Breast epithelium (tissue), 4 donors: ENCODE measurements around the gene FAM20C. TPM values are rescaled to one million over a fixed set of nuclear protein-coding genes. Genes with fewer than 3 reads are reported as not detected.
A peak's percentile ranks its signal among the peaks of the same experiment; 100 is the strongest.

ENCODE experiments used
- DNase-seq, 2 donors: peaks; one replicate each; pipeline ENCODE4 v3.0.0-alpha.2; 2019; ENCODE audit warnings: low spot score in 2 of 2
- H3K27ac ChIP-seq, 2 donors: fragments of 200-600 bp; sonication (generic) in 1 of 2; one replicate each; pipeline ENCODE4 v1.5.1; 2016 to 2019; ENCODE audit warnings: mild to moderate bottlenecking in 1 of 2
- H3K27me3 ChIP-seq, 2 donors: fragments of 200-600 bp; sonication (generic) in 1 of 2; one replicate each; pipeline versions ENCODE4 v1.5.1 to v1.6.0; 2017 to 2019; ENCODE audit warnings: control low read depth in 1 of 2, mild to moderate bottlenecking in 1 of 2
- H3K36me3 ChIP-seq: fragments of 200-600 bp; one replicate; pipeline ENCODE4 v1.5.1; 2019
- H3K4me1 ChIP-seq, 2 donors: fragments of 200-600 bp; sonication (generic); one replicate each; pipeline ENCODE4 v1.5.1; 2016 to 2019; ENCODE audit warnings: control low read depth in 1 of 2
- H3K4me3 ChIP-seq, 3 donors: fragments of 200-600 bp; sonication (generic); 1 replicate in 2 of 3; 2 replicates in 1 of 3; pipeline ENCODE4 v1.5.1; 2016 to 2019; ENCODE audit warnings: mild to moderate bottlenecking in 3 of 3, moderate library complexity in 2 of 3
- H3K9me3 ChIP-seq, 2 donors: fragments of 200-600 bp; sonication (generic) in 1 of 2; one replicate each; pipeline ENCODE4 v1.5.1; 2016 to 2019; ENCODE audit warnings: control low read depth in 1 of 2
- CTCF ChIP-seq, 3 donors: fragments of 450-650 bp; IDR thresholded peaks; one replicate each; pipeline ENCODE4 v1.5.1; 2016 to 2017; ENCODE audit warnings: antibody characterized with exemption in 3 of 3, mild to moderate bottlenecking in 3 of 3, moderate library complexity in 3 of 3
- POLR2A ChIP-seq: fragments of 450-650 bp; IDR thresholded peaks from one replicate; pipeline ENCODE4 v1.6.1; 2016; ENCODE audit warnings: antibody characterized with exemption, mild to moderate bottlenecking, moderate library complexity
- POLR2AphosphoS5 ChIP-seq, 3 donors: sonication (generic); formaldehyde crosslinking; IDR thresholded peaks; one replicate each; pipeline ENCODE4 v1.6.1; 2017; ENCODE audit warnings: antibody characterized with exemption in 3 of 3
- intact Hi-C: fragments of 100-400 bp; cut with DNase I; formaldehyde crosslinking; loops from one replicate; pipeline ENCODE4 v1.15.1; 2023; ENCODE audit warnings: low total_unique reads
- total RNA-seq, 3 donors: library from RNA; depleted of rRNA; stranded (reverse); fragments of >200 nt; gene quantifications; one replicate each; pipeline ENCODE4 v1.1.0, GENCODE V29; 2016

The FAM20C gene
- total RNA-seq, 3 donors from 2014 or later: 30.7 to 73.7 (median 71.0) TPM

- Histone ChIP-seq H3K4me1 (no peaks in the 10 kb centered on the region), H3K27ac (no peak overlapping the region), H3K36me3 (no peaks in the 10 kb centered on the region), H3K4me3 (no peak overlapping the region), H3K9me3 (no peaks in the 10 kb centered on the region), H3K27me3 (no peaks in the 10 kb centered on the region)
- no peak for TF ChIP-seq CTCF (IDR thresholded peaks at IDR 0.05)
- TF ChIP-seq POLR2A: no peak
- no peak for TF ChIP-seq POLR2AphosphoS5 (IDR thresholded peaks at IDR 0.05)
- DNase-seq: no peak
- intact Hi-C loops: no loop called here
Observed at GRCh38 chr7:171364-171904, 20.9 kb upstream of the FAM20C start.

- intact Hi-C loops: no loop called here
- DNase-seq: no peak
Observed at GRCh38 chr7:171912-172515, 20.4 kb upstream of the FAM20C start.

GRCh38 chr7:173209-173918, 19.0 kb upstream of the FAM20C start:
- intact Hi-C loops: no loop called here
- H3K4me3 ChIP-seq: no peak overlapping the region
- H3K9me3 ChIP-seq: no peaks in the 10 kb centered on the region
- H3K36me3 ChIP-seq: no peaks in the 10 kb centered on the region
- no peak for DNase-seq
- H3K4me1 ChIP-seq: no peaks in the 10 kb centered on the region
- no peak overlapping the region for H3K27ac ChIP-seq
- no peaks in the 10 kb centered on the region for H3K27me3 ChIP-seq
- no peak for TF ChIP-seq POLR2A
- TF ChIP-seq CTCF (IDR thresholded peaks at IDR 0.05): no peak
- TF ChIP-seq POLR2AphosphoS5 (IDR thresholded peaks at IDR 0.05): no peak

More at GRCh38 chr7:171912-172515, 20.4 kb upstream of the FAM20C start:
- Histone ChIP-seq H3K4me1 (no peaks in the 10 kb centered on the region), H3K36me3 (no peaks in the 10 kb centered on the region), H3K27me3 (no peaks in the 10 kb centered on the region), H3K27ac (no peak overlapping the region), H3K9me3 (no peaks in the 10 kb centered on the region), H3K4me3 (no peak overlapping the region)
- TF ChIP-seq CTCF (IDR thresholded peaks at IDR 0.05) (no peak), POLR2A (no peak), POLR2AphosphoS5 (IDR thresholded peaks at IDR 0.05) (no peak)

GRCh38 chr7:174716-175115, 17.7 kb upstream of the FAM20C start:
- DNase-seq: no peak
- H3K36me3 ChIP-seq: no peaks in the 10 kb centered on the region
- H3K4me3 ChIP-seq: no peak overlapping the region
- no peaks in the 10 kb centered on the region for H3K27me3 ChIP-seq
- H3K27ac ChIP-seq: peak overlapping the region; percentile 2 to 58
- no peaks in the 10 kb centered on the region for H3K4me1 ChIP-seq
- TF ChIP-seq POLR2AphosphoS5 (IDR thresholded peaks at IDR 0.05) (no peak), POLR2A (no peak), CTCF (IDR thresholded peaks at IDR 0.05) (no peak)
- intact Hi-C loops: no loop called here
- no peaks in the 10 kb centered on the region for H3K9me3 ChIP-seq

GRCh38 chr7:175955-176354, 16.4 kb upstream of the FAM20C start:
- no peak overlapping the region for H3K4me3 ChIP-seq
- H3K27ac ChIP-seq: no peak overlapping the region
- TF ChIP-seq CTCF (IDR thresholded peaks at IDR 0.05) (no peak), POLR2A (no peak), POLR2AphosphoS5 (IDR thresholded peaks at IDR 0.05) (no peak)
- no peaks in the 10 kb centered on the region for H3K4me1 ChIP-seq
- no peaks in the 10 kb centered on the region for H3K9me3 ChIP-seq
- H3K36me3 ChIP-seq: no peaks in the 10 kb centered on the region
- DNase-seq: no peak
- H3K27me3 ChIP-seq: no peaks in the 10 kb centered on the region
- intact Hi-C loops: no loop called here
